Adrenal gland (tissue), 12 donors: Measurements from ENCODE around the gene SIM2. TPM values are rescaled to one million over a fixed set of nuclear protein-coding genes. Genes with fewer than 3 reads are reported as not detected.

Source experiments
- DNase-seq, 7 donors: peaks; one replicate each; pipeline ENCODE4 v3.0.0-alpha.2; 2019 to 2020
- H3K27ac ChIP-seq, 5 donors: fragments of 200-600 bp; sonication (generic) in 4 of 5; 1 replicate in 3 of 5; 2 replicates in 2 of 5; pipeline versions ENCODE4 v1.5.1 to v1.8.0; 2016 to 2020; ENCODE audit warnings: mild to moderate bottlenecking in 1 of 5
- H3K27me3 ChIP-seq: fragments of 200-600 bp; 2 replicates; pipeline ENCODE4 v1.8.0; 2021
- H3K36me3 ChIP-seq, 2 donors: fragments of 200-600 bp; replicated peaks in 1 of 2; 1 replicate in 1 of 2; 2 replicates in 1 of 2; pipeline versions ENCODE4 v1.5.1 to v1.8.0; 2018 to 2022
- H3K4me1 ChIP-seq, 2 donors: fragments of 200-600 bp; replicated peaks in 1 of 2; 1 replicate in 1 of 2; 2 replicates in 1 of 2; pipeline versions ENCODE4 v1.5.1 to v1.8.0; 2018 to 2021
- H3K4me3 ChIP-seq, 4 donors: fragments of 200-600 bp; sonication (generic) in 3 of 4; one replicate each; pipeline ENCODE4 v1.5.1; 2016 to 2018
- H3K9me3 ChIP-seq, 3 donors: fragments of 200-600 bp; sonication (generic) in 1 of 3; replicated peaks in 1 of 3; 1 replicate in 2 of 3; 2 replicates in 1 of 3; pipeline versions ENCODE4 v1.5.1 to v1.8.0; 2016 to 2021
- CTCF ChIP-seq, 6 experiments: fragments of 450-650 bp in 4 of 6; fragments of 200-600 bp in 2 of 6; sonication (generic) in 1 of 6; IDR thresholded peaks; 1 replicate in 5 of 6; 2 replicates in 1 of 6; pipeline versions ENCODE4 v1.5.1 to v1.8.0; 2016 to 2021; ENCODE audit warnings: antibody characterized with exemption in 6 of 6, mild to moderate bottlenecking in 2 of 6, moderate library complexity in 1 of 6
- POLR2A ChIP-seq, 2 donors: fragments of 450-650 bp; IDR thresholded peaks; one replicate each; pipeline ENCODE4 v1.6.1; 2017; ENCODE audit warnings: antibody characterized with exemption in 2 of 2, mild to moderate bottlenecking in 2 of 2, moderate library complexity in 1 of 2
- WGBS, 4 donors: extraction: QIAGEN DNeasy Blood & Tissue Kit in 2 of 4; methylation state at CpG; one replicate each; pipeline versions ENCODE4 v1.1.5 to v1.1.7; 2013 to 2017; 5-methylcytosine and 5-hydroxymethylcytosine counted together
- intact Hi-C, 2 donors: fragments of 100-400 bp; cut with DNase I; formaldehyde crosslinking; loops; one replicate each; pipeline versions ENCODE4 v1.14.1 to v1.15.0; 2022 to 2023
- polyA plus RNA-seq, 3 donors: library from polyadenylated mRNA; stranded (reverse); fragments of 200-250 nt in 2 of 3; fragments of 350-450 nt in 1 of 3; fragmentation: Illumina TruSeq in 1 of 3; extraction: RNeasy Lipid Tissue Mini Kit (QIAGEN cat#74804) in 1 of 3; gene quantifications; one replicate each; pipeline ENCODE4 v1.2.3, GENCODE V29; 2013 to 2014
- total RNA-seq, 9 donors: library from RNA; depleted of rRNA in 4 of 9; stranded (reverse); fragments of >200 nt in 4 of 9; fragments of 120-200 nt in 1 of 9; fragmentation: NEBNext Ultra II Directional in 1 of 9; extraction: Animal tissue kit (Norgen Biotek cat#: 25700) in 1 of 9; gene quantifications; one replicate each; pipeline versions ENCODE4 v1.1.0 to v1.2.4, GENCODE V29; 2013 to 2023
- donor health status: healthy with polysubstance abuse.
- donor health status: Bipolar disorder and iron deficiency.
- donor health status: DM: yes; HTN: yes; CAD: no.
- donor health status: DM: no; HTN: no; CAD: no.
- donor health status: DM: no; HTN: no; CAD: no.
- donor health status: DM: yes; HTN: yes; CAD: no.

The SIM2 gene
- total and polyA plus RNA-seq, 12 donors: 0.03 to 0.55 (median 0.15) TPM; not detected in 5

- DNase-seq: no peak
- H3K4me3 ChIP-seq: no peak overlapping the region
- intact Hi-C loops: no loop called here
- H3K27ac ChIP-seq: no peak overlapping the region
- H3K27me3 ChIP-seq: peaks cover 94% of the 10 kb centered on the region
- peaks cover 14 to 25% of the 10 kb centered on the region in 2 donors for H3K4me1 ChIP-seq
- H3K36me3 ChIP-seq: no peaks in the 10 kb centered on the region
- TF ChIP-seq CTCF (IDR thresholded peaks at IDR 0.05): no peak
- TF ChIP-seq POLR2A (IDR thresholded peaks at IDR 0.05): no peak
- H3K9me3 ChIP-seq: no peaks in the 10 kb centered on the region
- WGBS, 4 donors: 7 to 11% (median 9%) methylated on average over 40 to 44 of the region's 44 CpGs
Observed at GRCh38 chr21:36695671-36696389, 3.1 kb upstream of the SIM2 start.

- H3K4me3 ChIP-seq: no peak overlapping the region
- H3K27ac ChIP-seq: no peak overlapping the region
- WGBS, 4 donors: 8 to 11% (median 8%) methylated on average over 31 to 39 of the region's 39 CpGs
- H3K27me3 ChIP-seq: peaks cover 100% of the 10 kb centered on the region
- no peaks in the 10 kb centered on the region for H3K36me3 ChIP-seq
- no peaks in the 10 kb centered on the region for H3K9me3 ChIP-seq
- no peak for DNase-seq
- intact Hi-C loops: no loop called here
- TF ChIP-seq POLR2A (IDR thresholded peaks at IDR 0.05): no peak
- no peak for TF ChIP-seq CTCF (IDR thresholded peaks at IDR 0.05)
- peaks cover 14 to 25% of the 10 kb centered on the region in 2 donors for H3K4me1 ChIP-seq
Observed at GRCh38 chr21:36696390-36697059, 2.4 kb upstream of the SIM2 start.

- Histone ChIP-seq H3K27ac (no peak overlapping the region), H3K9me3 (no peaks in the 10 kb centered on the region), H3K4me3 (no peak overlapping the region), H3K27me3 (peaks cover 100% of the 10 kb centered on the region), H3K4me1 (peaks cover 14 to 25% of the 10 kb centered on the region in 2 donors), H3K36me3 (no peaks in the 10 kb centered on the region)
- TF ChIP-seq POLR2A (IDR thresholded peaks at IDR 0.05): no peak
- no peak for TF ChIP-seq CTCF (IDR thresholded peaks at IDR 0.05)
- DNase-seq: no peak
- WGBS, 4 donors: 5 to 9% (median 7%) methylated on average over 7 to 58 of the region's 58 CpGs
- intact Hi-C loops: no loop called here
Observed at GRCh38 chr21:36697060-36697850, 1.7 kb upstream of the SIM2 start.

- DNase-seq: no peak
- H3K9me3 ChIP-seq: no peaks in the 10 kb centered on the region
- H3K36me3 ChIP-seq: no peaks in the 10 kb centered on the region
- H3K4me1 ChIP-seq: peaks cover 14 to 25% of the 10 kb centered on the region in 2 donors
- intact Hi-C loops: no loop called here
- H3K4me3 ChIP-seq: peak overlapping the region in 1 of 4 donors; percentile 51
- H3K27me3 ChIP-seq: peaks cover 100% of the 10 kb centered on the region
- H3K27ac ChIP-seq: no peak overlapping the region
- 7 to 12% (median 10%) methylated on average over 11 to 33 of the region's 33 CpGs for WGBS, 4 donors
- TF ChIP-seq CTCF (IDR thresholded peaks at IDR 0.05) (no peak), POLR2A (IDR thresholded peaks at IDR 0.05) (no peak)
Observed at GRCh38 chr21:36697851-36698384, 997 bp upstream of the SIM2 start.
